Measurements from ENCODE around the gene TUBGCP6.

The TUBGCP6 gene

DNA sequence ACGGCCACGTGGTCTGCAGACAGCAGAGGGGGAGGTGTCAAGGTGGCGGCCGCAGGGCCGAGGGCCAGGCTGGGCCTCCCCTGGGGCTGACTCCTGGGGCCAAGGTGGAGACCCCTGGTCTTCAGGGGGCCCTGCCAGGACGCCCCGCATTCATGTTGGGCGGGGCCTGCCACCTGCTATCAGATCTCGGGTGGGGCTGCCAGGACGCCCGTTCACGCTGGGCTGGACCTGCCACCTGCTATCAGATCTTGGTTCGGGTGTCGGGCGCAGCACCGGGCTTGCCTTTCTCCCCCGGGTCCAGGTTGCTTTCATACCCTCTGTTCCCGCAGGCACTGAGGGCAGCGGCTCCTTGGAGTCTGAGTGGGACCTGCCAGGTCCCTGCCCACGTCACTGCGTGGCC lies 41.5 kb upstream of the TUBGCP6 start:
- ATAC-seq, result no peak

DNA sequence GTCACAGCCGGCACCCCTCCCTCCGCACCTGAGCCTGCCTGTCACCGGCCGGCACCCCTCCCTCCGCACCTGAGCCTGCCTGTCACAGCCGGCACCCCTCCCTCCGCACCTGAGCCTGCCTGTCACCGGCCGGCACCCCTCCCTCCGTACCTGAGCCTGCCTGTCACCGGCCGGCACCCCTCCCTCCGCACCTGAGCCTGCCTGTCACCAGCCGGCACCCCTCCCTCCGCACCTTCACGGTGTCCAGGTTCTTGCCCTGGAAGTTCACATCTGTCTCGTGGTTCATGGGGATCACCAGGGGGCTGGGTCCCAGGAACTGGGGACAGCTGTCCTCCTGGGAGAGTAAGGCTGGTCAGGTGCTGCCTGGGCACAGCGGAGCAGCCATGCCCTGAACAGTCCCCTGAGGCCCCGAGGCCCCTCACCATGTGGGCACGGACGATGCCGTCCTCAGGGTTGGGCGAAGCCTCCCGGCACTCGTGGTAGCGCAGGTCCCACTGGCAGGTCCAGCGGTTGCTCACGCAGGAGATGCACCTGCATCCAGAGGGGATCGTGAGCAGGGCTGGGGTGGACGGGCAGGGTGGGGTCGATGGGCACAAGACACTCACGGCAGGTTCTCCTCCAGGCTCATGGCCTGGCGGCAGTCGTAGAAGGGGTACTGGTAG lies 40.9 kb upstream of the TUBGCP6 start:
- TF ChIP-seq, protein P1, sequence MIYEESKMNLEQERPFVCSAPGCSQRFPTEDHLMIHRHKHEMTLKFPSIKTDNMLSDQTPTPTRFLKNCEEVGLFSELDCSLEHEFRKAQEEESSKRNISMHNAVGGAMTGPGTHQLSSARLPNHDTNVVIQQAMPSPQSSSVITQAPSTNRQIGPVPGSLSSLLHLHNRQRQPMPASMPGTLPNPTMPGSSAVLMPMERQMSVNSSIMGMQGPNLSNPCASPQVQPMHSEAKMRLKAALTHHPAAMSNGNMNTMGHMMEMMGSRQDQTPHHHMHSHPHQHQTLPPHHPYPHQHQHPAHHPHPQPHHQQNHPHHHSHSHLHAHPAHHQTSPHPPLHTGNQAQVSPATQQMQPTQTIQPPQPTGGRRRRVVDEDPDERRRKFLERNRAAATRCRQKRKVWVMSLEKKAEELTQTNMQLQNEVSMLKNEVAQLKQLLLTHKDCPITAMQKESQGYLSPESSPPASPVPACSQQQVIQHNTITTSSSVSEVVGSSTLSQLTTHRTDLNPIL (CRISPR knock-in tag; IDR thresholded peaks at IDR 0.05; ENCODE audit: low read depth), result no peak
- TF ChIP-seq OSR1 (CRISPR knock-in tag; IDR thresholded peaks at IDR 0.05) (no peak), ZFP30 (CRISPR knock-in tag; IDR thresholded peaks at IDR 0.05) (no peak), ARNTL (CRISPR knock-in tag; IDR thresholded peaks at IDR 0.05; ENCODE audit: borderline replicate concordance, low read depth) (no peak), ESRRG (CRISPR knock-in tag; IDR thresholded peaks at IDR 0.05) (no peak)
- TF ChIP-seq, protein P2, sequence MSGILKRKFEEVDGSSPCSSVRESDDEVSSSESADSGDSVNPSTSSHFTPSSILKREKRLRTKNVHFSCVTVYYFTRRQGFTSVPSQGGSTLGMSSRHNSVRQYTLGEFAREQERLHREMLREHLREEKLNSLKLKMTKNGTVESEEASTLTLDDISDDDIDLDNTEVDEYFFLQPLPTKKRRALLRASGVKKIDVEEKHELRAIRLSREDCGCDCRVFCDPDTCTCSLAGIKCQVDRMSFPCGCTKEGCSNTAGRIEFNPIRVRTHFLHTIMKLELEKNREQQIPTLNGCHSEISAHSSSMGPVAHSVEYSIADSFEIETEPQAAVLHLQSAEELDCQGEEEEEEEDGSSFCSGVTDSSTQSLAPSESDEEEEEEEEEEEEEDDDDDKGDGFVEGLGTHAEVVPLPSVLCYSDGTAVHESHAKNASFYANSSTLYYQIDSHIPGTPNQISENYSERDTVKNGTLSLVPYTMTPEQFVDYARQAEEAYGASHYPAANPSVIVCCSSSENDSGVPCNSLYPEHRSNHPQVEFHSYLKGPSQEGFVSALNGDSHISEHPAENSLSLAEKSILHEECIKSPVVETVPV (CRISPR knock-in tag; IDR thresholded peaks at IDR 0.05), result no peak
- ATAC-seq, result no peak

More for the DNA sequence above, 41.5 kb upstream of the TUBGCP6 start:
- TF ChIP-seq CSDC2 (CRISPR knock-in tag; IDR thresholded peaks at IDR 0.05) (no peak), ESRRG (CRISPR knock-in tag; IDR thresholded peaks at IDR 0.05) (no peak), ZNF565 (CRISPR knock-in tag; conservative IDR thresholded peaks at IDR 0.05; ENCODE audit: low read depth) (no peak), GLIS3 (CRISPR knock-in tag; IDR thresholded peaks at IDR 0.05) (no peak), ISL1 (CRISPR knock-in tag; IDR thresholded peaks at IDR 0.05) (no peak), ZNF70 (CRISPR knock-in tag; IDR thresholded peaks at IDR 0.05) (no peak), SNAI2 (CRISPR knock-in tag; IDR thresholded peaks at IDR 0.05) (no peak), ZFP30 (CRISPR knock-in tag; IDR thresholded peaks at IDR 0.05) (no peak), ZC3H10 (CRISPR knock-in tag; IDR thresholded peaks at IDR 0.05) (no peak), ZFP3 (CRISPR knock-in tag; IDR thresholded peaks at IDR 0.05) (no peak)

DNA sequence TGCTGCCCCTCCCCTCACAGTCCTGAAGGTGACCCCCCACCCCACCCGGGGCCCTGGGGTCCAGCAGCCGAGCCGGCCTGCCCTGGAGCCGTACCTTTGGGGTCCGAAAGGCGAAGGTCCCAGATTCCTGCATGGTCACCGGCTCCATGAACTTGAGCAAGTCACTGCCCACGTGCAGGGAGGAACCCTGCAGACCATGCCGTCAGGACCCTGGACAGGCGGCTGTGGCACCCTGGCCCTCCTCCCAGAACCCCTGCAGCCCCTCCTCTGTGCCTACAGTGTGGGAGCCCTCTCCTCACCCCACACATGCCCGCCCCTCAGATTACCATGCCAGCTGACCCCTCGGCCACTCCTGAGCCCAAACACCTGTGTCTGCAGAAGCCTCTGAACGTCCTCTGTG lies 39.7 kb upstream of the TUBGCP6 start:
- no peak for ATAC-seq
- TF ChIP-seq OSR1 (CRISPR knock-in tag; IDR thresholded peaks at IDR 0.05), result no peak
- TF ChIP-seq, protein P1 (CRISPR knock-in tag; IDR thresholded peaks at IDR 0.05; ENCODE audit: low read depth), result no peak
- TF ChIP-seq TOX (CRISPR knock-in tag; IDR thresholded peaks at IDR 0.05; ENCODE audit: borderline replicate concordance), result no peak
- TF ChIP-seq, protein P3, sequence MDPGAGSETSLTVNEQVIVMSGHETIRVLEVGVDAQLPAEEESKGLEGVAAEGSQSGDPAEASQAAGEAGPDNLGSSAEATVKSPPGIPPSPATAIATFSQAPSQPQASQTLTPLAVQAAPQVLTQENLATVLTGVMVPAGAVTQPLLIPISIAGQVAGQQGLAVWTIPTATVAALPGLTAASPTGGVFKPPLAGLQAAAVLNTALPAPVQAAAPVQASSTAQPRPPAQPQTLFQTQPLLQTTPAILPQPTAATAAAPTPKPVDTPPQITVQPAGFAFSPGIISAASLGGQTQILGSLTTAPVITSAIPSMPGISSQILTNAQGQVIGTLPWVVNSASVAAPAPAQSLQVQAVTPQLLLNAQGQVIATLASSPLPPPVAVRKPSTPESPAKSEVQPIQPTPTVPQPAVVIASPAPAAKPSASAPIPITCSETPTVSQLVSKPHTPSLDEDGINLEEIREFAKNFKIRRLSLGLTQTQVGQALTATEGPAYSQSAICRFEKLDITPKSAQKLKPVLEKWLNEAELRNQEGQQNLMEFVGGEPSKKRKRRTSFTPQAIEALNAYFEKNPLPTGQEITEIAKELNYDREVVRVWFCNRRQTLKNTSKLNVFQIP (CRISPR knock-in tag; IDR thresholded peaks at IDR 0.05; ENCODE audit: borderline replicate concordance, low read depth), result no peak
- no peak for TF ChIP-seq BACH2 (CRISPR knock-in tag; IDR thresholded peaks at IDR 0.05; ENCODE audit: borderline replicate concordance)

DNA sequence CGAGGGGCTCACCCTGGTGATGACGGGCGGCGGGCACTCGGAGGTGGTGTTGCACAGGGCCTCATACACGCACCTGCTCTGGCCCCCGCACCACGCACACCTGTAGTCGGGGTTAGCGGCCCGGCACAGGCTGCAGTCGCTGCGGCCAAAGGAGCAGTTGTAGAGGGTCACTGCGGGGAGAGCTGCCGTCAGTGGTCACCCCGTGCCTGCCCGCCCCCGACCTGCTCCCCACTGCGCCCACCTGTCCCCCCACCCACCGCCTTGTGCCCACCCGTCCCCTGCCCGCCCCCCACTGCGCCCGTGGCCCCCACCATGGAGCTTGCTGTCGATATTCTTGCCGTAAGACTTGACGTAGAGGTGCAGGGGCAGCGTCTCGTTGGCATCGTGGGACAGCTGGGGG lies 39.0 kb upstream of the TUBGCP6 start:
- TF ChIP-seq ISL1 (CRISPR knock-in tag; IDR thresholded peaks at IDR 0.05), result no peak
- TF ChIP-seq ZFP30 (CRISPR knock-in tag; IDR thresholded peaks at IDR 0.05), result no peak
- TF ChIP-seq TOX (CRISPR knock-in tag; IDR thresholded peaks at IDR 0.05; ENCODE audit: borderline replicate concordance), result no peak
- no peak for TF ChIP-seq ARNTL (CRISPR knock-in tag; IDR thresholded peaks at IDR 0.05; ENCODE audit: borderline replicate concordance, low read depth)
- no peak for TF ChIP-seq CSDC2 (CRISPR knock-in tag; IDR thresholded peaks at IDR 0.05)
- TF ChIP-seq SNAI2 (CRISPR knock-in tag; IDR thresholded peaks at IDR 0.05), result no peak
- no peak for TF ChIP-seq TCF4 (CRISPR knock-in tag; IDR thresholded peaks at IDR 0.05; ENCODE audit: borderline replicate concordance)
- no peak for TF ChIP-seq ZFP3 (CRISPR knock-in tag; IDR thresholded peaks at IDR 0.05)
- TF ChIP-seq ZC3H10 (CRISPR knock-in tag; IDR thresholded peaks at IDR 0.05), result no peak
- TF ChIP-seq ZNF70 (CRISPR knock-in tag; IDR thresholded peaks at IDR 0.05), result no peak
- no peak for TF ChIP-seq ZNF565 (CRISPR knock-in tag; conservative IDR thresholded peaks at IDR 0.05; ENCODE audit: low read depth)
- no peak for TF ChIP-seq RARB (CRISPR knock-in tag; IDR thresholded peaks at IDR 0.05)
- no peak for TF ChIP-seq BACH2 (CRISPR knock-in tag; IDR thresholded peaks at IDR 0.05; ENCODE audit: borderline replicate concordance)
- TF ChIP-seq, protein P3 (CRISPR knock-in tag; IDR thresholded peaks at IDR 0.05; ENCODE audit: borderline replicate concordance, low read depth), result no peak

More for the DNA sequence above, 39.0 kb upstream of the TUBGCP6 start:
- ATAC-seq, result no peak

Data from SK-N-SH treated with all-trans-retinoic acid at 6 μM for 48 hours (cell line).